ENCODE measurements around the gene TBC1D5. TPM values are rescaled to one million over a fixed set of nuclear protein-coding genes. Genes with fewer than 3 reads are reported as not detected.
"Not testable (repeated sequence)": the region's sequence is repeated elsewhere in the genome, so short reads cannot be mapped to it uniquely, and the experiment has no call there.

TBC1D5 gene
- total RNA-seq, 1 experiment from 2014 or later: 59.4 TPM

DNA sequence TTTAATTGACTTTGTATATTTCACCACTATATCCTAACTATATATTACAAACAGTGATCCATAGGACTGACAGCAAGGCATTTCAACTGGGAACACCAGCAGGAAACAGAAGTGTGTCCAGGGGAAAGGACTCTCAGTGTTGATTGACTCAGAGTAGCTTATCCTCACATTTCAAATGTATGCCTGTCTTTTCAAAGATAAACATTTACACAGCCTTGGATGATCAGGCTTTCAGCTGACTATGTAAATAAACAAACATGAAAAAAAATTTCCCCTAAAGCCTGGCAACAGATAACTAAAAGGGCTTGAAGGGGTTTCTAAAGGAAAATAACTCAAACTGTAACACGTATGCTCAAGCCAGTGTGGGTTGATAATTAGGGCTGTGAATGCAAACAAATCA is 321.8 kb downstream of the TBC1D5 start:
- H3K27ac ChIP-seq: no peak overlapping the region
- H3K27me3 ChIP-seq: no peaks in the 10 kb centered on the region
- no peaks in the 10 kb centered on the region for H3K4me1 ChIP-seq
- DNase-seq: no peak
- no peaks in the 10 kb centered on the region for H3K36me3 ChIP-seq
- H3K9me3 ChIP-seq (replicated peaks): no peaks in the 10 kb centered on the region
- no peak overlapping the region for H3K4me3 ChIP-seq

DNA sequence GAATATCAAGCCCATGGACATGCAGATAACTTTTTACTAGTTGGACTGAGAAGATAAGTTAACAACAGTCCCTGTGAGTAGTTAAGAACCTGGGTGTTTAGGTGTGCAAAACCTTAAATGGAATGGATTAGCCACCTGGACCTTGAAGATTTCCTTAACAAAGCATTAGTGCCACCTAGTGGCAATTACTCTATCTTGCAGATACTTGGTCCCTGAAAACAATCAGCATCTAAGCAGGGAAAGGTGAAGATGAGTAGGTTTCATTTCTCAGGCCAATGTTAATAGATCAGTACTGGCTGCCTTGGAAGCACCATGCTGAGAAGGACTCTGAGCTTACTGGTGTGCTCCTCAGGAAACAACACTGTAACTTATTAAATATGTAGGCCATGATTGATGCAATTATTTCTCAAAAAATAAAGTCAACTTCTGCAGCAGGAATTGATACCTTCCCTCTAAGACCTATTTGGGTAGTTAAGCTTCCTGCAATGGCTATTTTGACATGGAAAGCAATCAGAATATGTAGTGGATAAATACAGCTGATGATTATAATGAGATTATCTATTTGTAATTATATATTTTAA is 329.4 kb downstream of the TBC1D5 start:
- H3K27ac ChIP-seq: no peak overlapping the region
- H3K36me3 ChIP-seq: no peaks in the 10 kb centered on the region
- H3K9me3 ChIP-seq (replicated peaks): no peaks in the 10 kb centered on the region
- H3K27me3 ChIP-seq: no peaks in the 10 kb centered on the region
- H3K4me3 ChIP-seq: no peak overlapping the region
- DNase-seq: peak in 1 of 2 experiments; percentile 64
- H3K4me1 ChIP-seq: no peaks in the 10 kb centered on the region

DNA sequence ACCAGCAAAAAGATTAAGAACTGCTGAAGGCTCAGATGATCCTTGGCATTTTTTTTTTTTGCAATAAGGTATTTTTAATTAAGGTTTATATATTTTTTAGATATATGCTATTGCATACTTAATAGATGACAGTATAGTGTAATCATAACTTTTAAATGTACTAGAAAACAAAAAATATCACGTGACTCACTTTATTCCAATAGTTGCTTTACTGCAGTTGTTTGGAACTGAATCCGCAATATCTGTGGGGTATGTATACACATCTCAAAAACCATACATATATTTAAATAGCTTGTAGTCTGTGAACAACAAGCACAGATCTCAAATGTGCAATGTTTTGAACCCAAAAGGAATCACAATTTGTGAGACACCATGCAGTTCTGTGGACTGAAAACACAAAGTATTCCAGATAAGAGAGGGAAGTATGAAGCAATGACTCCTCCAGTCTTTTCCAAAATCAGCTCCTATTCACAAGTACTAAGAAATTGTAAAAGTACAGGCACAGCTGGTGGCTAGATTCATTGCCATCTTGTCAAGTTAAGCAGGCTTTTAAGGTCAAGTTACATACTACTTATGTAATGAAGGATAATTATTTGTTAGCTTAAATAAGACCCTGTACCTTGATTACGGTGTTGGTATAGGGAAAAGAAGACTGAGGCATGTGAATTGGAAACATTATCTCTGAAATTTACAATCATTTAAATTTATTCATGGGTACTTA is 331.1 kb downstream of the TBC1D5 start:
- Histone ChIP-seq H3K4me1 (no peaks in the 10 kb centered on the region), H3K27me3 (no peaks in the 10 kb centered on the region), H3K36me3 (no peaks in the 10 kb centered on the region), H3K9me3 (replicated peaks) (no peaks in the 10 kb centered on the region), H3K4me3 (no peak overlapping the region), H3K27ac (no peak overlapping the region)
- DNase-seq: peak in 1 of 2 experiments; percentile 10

DNA sequence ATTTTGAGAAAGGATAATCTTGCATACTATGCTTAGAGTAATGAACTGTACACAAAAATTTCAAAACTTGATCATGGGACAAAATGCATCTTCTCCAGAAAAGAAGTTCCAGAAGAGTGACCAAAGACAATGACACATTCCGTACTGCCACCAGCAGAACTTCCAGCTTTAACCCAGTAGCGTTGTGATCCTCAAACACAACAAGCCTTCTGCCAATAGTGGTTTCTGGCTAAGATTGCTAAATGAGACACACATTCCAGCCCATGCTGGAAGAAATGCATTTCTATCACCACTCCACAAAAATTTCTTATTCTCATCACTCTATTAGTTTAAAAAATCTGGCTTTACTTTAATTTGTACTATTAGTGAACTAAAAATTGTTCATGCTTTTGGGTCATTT is 334.9 kb downstream of the TBC1D5 start:
- H3K4me1 ChIP-seq: no peaks in the 10 kb centered on the region
- no peaks in the 10 kb centered on the region for H3K36me3 ChIP-seq
- no peak for DNase-seq
- no peak overlapping the region for H3K4me3 ChIP-seq
- no peaks in the 10 kb centered on the region for H3K27me3 ChIP-seq
- no peak overlapping the region for H3K27ac ChIP-seq
- no peaks in the 10 kb centered on the region for H3K9me3 ChIP-seq (replicated peaks)

DNA sequence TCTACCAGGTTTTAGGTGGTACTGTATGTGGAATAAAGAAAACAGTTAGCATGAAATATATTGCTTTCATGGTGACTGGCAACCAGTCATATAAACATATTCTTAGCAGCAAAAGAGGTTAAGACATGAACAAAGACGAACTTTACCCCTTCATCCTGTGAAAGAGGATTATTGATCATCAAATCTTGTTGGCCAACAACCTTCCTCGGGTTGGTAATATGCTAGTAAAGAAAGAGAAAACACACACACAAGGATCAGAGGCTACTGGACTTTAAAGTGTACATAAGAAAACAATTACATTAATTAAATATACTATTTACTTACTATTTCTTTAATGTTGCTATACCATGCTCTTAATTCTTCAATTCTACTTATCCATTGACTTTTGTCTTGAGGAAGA is 337.9 kb downstream of the TBC1D5 start:
- no peak for DNase-seq
- H3K36me3 ChIP-seq: no peaks in the 10 kb centered on the region
- H3K9me3 ChIP-seq (replicated peaks): no peaks in the 10 kb centered on the region
- H3K27me3 ChIP-seq: no peaks in the 10 kb centered on the region
- no peaks in the 10 kb centered on the region for H3K4me1 ChIP-seq
- H3K27ac ChIP-seq: no peak overlapping the region
- no peak overlapping the region for H3K4me3 ChIP-seq

DNA sequence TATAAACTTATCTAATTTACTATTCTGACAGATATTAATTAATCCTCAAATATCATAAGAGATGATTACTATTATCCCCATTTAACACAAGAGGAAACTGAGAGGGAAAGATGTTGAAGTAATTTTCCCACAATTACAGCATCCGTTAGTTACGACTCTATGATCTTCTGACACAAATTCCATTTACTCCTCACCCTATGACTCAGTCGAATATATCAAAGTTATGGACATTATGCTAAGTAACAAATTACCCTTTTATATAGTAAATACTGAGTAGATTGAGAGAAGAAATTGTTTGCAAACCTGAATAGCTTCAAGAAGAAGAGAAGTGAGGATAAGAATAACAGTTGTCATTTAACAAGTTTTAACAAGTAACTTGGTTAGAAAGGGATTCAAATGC is 340.0 kb downstream of the TBC1D5 start:
- Histone ChIP-seq H3K4me3 (no peak overlapping the region), H3K36me3 (no peaks in the 10 kb centered on the region), H3K4me1 (no peaks in the 10 kb centered on the region), H3K9me3 (replicated peaks) (no peaks in the 10 kb centered on the region), H3K27ac (no peak overlapping the region), H3K27me3 (no peaks in the 10 kb centered on the region)
- DNase-seq: no peak

DNA sequence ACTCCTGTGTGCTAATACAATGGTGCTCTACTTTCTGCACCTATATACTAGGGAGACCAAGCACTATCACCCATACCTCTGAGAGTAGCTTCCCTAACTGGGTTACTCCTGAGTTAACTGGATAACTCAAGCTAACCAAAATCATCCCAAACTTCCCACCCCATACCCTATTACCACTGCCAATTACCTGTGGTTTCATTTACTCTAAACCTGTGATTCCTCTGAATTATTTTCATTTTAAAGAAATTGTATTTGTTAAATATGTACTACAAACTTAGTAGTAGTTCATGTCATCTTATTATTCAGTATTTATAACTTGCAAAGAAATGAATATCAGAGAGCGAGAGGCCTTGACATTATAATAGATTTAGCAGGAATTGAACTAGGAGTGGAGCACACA is 340.5 kb downstream of the TBC1D5 start:
- Histone ChIP-seq H3K9me3 (replicated peaks) (no peaks in the 10 kb centered on the region), H3K36me3 (no peaks in the 10 kb centered on the region), H3K27me3 (no peaks in the 10 kb centered on the region), H3K4me3 (no peak overlapping the region), H3K27ac (no peak overlapping the region), H3K4me1 (no peaks in the 10 kb centered on the region)
- DNase-seq: no peak

DNA sequence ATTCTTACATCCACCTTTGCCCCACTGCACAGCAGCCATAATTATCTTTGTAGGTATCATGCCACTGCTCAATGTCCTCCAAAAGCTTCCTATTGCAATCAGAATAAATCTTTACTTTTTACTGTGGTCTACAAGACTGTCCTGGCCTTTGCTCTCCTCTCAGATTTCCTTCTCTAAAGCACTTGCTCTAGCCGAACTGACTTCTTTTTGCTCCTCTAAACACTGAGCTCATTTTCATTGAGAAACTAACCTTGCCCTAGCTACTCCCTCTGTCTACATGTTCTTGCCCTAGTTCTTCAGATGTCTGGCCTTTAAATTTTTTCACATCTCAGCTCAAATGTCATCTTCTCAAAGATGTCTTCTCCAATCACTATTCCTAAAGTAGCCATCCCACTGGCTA is 342.8 kb downstream of the TBC1D5 start:
- H3K27me3 ChIP-seq: no peaks in the 10 kb centered on the region
- no peaks in the 10 kb centered on the region for H3K4me1 ChIP-seq
- no peaks in the 10 kb centered on the region for H3K9me3 ChIP-seq (replicated peaks)
- H3K27ac ChIP-seq: no peak overlapping the region
- no peak for DNase-seq
- no peak overlapping the region for H3K4me3 ChIP-seq
- no peaks in the 10 kb centered on the region for H3K36me3 ChIP-seq

DNA sequence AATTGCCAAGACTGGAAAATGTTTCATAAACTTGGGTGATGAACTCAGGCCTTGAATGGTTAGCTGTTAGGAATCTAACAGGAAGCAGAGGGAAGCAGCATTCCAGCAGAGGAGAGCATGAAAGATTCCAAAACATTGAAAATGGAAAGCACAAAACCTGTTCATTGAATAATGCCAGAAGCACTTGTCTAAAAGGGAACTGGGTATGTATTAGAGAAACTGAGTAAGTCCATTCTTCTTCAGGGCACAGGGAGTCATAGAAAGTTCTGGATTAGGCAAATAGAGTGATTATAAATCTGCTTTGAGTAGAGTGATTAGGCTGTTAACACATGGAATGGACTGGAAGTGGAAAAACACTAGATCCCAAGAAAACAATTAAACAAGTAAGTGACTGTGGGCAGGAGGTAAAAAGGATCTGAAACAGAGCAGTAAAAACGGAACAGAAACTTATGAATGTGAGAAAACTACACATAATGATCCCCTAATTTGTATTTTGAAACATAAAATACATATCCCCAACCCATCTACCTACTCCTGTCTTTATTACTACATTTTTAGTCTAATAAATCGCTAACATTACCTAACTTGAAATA is 343.4 kb downstream of the TBC1D5 start:
- no peaks in the 10 kb centered on the region for H3K4me1 ChIP-seq
- no peak overlapping the region for H3K4me3 ChIP-seq
- H3K36me3 ChIP-seq: no peaks in the 10 kb centered on the region
- H3K27me3 ChIP-seq: no peaks in the 10 kb centered on the region
- no peak overlapping the region for H3K27ac ChIP-seq
- no peaks in the 10 kb centered on the region for H3K9me3 ChIP-seq (replicated peaks)
- no peak for DNase-seq

DNA sequence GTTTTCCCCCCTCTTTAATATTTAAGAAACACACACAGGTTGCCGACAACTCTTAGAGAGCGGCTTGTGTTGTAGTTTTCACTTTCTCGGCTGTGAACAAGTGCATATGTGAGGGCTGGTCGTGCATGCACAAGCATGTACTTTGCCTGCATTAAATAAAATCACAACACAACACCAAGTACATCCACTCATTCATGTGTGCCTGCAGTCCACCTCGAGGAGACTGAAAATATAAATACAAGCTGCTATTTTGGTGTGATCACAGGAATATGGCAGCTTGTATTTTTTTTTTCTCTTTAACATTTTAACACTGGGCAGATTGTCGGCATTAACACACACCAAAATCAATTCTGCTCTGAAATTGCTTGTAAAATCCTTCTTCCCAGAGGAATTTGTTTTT is 346.4 kb downstream of the TBC1D5 start:
- no peak overlapping the region for H3K27ac ChIP-seq
- no peaks in the 10 kb centered on the region for H3K9me3 ChIP-seq (replicated peaks)
- H3K27me3 ChIP-seq: no peaks in the 10 kb centered on the region
- H3K4me3 ChIP-seq: no peak overlapping the region
- DNase-seq: no peak
- H3K4me1 ChIP-seq: no peaks in the 10 kb centered on the region
- 0 out of 2 replicates have a peak, but pooled peaks cover 2% of the 10 kb centered on the region for H3K36me3 ChIP-seq

DNA sequence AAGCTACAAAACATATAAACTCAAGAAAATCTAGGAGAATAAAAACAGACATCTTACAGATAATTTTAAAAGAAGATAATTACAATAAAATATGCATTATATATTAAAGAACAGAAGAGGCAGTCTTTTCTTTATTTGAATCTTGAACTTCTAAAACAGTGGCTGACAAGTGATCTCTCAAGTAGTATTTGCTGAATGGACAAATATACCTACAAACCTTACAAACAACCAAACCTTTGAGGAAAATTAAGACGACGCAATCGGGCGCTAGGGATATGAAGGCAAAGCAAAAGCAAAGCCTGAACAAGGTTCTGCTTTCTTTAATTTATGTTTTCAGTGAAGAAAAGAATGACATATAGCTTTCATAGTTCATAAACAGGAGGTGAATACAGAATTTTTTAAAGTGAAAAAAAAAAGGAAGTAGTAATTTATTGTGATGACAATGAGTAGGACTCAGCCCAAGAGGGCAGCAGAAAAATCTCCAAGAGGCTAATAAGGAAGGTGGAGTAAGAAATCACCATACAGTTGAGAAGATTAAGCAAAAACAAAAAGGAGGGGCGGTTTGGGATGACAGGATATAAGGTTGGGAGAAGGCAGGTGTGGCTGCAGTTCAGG is 347.8 kb downstream of the TBC1D5 start:
- Histone ChIP-seq H3K4me1 (no peaks in the 10 kb centered on the region), H3K36me3 (0 out of 2 replicates have a peak, but pooled peaks cover 2% of the 10 kb centered on the region), H3K9me3 (replicated peaks) (no peaks in the 10 kb centered on the region), H3K27me3 (no peaks in the 10 kb centered on the region), H3K27ac (no peak overlapping the region), H3K4me3 (no peak overlapping the region)
- no peak for DNase-seq

DNA sequence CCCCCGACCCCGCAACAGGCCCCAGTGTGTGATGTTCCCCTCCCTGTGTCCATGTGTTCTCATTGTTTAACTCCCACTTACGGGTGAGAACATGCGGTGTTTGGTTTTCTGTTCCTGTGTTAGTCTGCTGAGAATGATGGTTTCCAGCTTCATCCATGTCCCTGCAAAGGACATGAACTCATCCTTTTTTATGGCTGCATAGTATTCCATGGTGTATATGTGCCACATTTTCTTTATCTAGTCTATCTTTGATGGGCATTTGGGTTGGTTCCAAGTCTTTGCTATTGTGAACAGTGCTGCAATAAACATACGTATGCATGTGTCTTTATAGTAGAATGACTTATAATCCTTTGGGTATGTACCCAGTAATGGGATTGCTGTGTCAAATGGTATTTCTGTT is 349.9 kb downstream of the TBC1D5 start:
- H3K27me3 ChIP-seq; DNase-seq; H3K4me1 ChIP-seq; H3K36me3 ChIP-seq; H3K4me3 ChIP-seq; H3K27ac ChIP-seq; H3K9me3 ChIP-seq (replicated peaks): not testable (repeated sequence)

DNA sequence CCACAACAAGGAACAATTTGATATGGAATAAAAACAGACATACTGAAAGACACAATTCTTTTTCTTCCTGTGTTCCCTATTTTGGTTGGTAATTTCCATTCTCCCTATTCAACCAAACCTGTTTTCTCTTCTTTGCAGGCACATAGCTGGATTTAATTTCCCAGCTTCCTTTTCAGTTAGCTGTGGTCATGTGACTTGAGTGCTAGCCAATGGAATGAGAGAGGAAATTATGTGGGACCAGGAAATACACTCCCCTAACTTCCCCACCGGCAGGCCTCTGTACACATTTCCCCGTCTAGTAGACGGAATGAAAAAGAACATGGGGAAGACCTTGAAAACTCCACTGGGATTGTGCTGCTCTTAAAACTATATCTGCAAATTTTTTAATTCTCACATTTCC is 351.6 kb downstream of the TBC1D5 start:
- DNase-seq: no peak
- H3K27ac ChIP-seq: no peak overlapping the region
- H3K4me3 ChIP-seq: no peak overlapping the region
- no peaks in the 10 kb centered on the region for H3K9me3 ChIP-seq (replicated peaks)
- 0 out of 2 replicates have a peak, but pooled peaks cover 2% of the 10 kb centered on the region for H3K36me3 ChIP-seq
- H3K27me3 ChIP-seq: no peaks in the 10 kb centered on the region
- no peaks in the 10 kb centered on the region for H3K4me1 ChIP-seq

DNA sequence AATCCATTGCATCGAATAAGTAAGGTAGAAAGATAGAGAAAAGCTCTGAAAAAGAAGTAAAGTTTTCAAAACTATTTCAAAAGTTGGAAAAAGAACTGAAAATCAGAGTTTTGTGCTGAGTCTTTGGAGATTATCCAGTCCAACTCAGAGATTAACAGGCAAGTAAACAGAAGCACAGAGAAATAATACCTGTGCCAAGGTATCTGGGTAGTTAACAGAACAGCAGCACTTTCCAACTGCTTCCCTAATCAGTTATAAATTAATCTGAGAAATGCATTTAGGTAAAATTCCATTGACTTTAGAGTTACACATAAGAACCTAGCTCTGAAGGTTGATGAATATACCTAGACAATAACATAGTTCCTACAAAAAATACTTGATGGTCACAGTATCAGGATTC is 355.3 kb downstream of the TBC1D5 start:
- Histone ChIP-seq H3K27ac (no peak overlapping the region), H3K4me3 (no peak overlapping the region), H3K9me3 (replicated peaks) (no peaks in the 10 kb centered on the region), H3K4me1 (no peaks in the 10 kb centered on the region), H3K27me3 (no peaks in the 10 kb centered on the region), H3K36me3 (no peaks in the 10 kb centered on the region)
- no peak for DNase-seq

DNA sequence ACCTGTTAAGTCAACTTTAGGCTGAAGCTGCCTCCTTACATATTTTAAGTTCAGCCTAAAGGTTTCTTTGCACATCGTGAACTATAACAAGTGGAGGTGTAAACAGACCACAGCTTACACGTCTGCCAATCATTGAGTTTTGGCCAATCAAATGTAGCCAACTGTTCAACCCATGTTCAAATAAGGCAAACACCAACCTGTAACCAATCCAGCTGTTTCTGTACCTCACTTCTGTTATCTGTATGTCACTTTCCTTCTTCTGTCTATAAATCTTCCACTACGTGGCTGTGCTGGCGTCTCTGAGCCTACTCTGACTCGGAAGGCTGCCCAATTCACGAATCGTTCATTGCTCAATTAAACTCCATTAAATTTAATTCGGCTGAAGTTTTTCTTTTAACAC is 356.0 kb downstream of the TBC1D5 start:
- H3K27me3 ChIP-seq: no peaks in the 10 kb centered on the region
- DNase-seq: no peak
- no peak overlapping the region for H3K4me3 ChIP-seq
- no peaks in the 10 kb centered on the region for H3K4me1 ChIP-seq
- no peaks in the 10 kb centered on the region for H3K36me3 ChIP-seq
- no peaks in the 10 kb centered on the region for H3K9me3 ChIP-seq (replicated peaks)
- no peak overlapping the region for H3K27ac ChIP-seq

All from SJCRH30 (cell line).